Endothelial cell of umbilical vein (primary cell): Measurements from ENCODE around the gene ANKDD1B. TPM values are rescaled to one million over a fixed set of nuclear protein-coding genes. Genes with fewer than 3 reads are reported as not detected.

Source experiments
- BruUV-seq: library from RNA; stranded (reverse); fragments of 400-500 nt; replicated peaks from 2 replicates; lab custom pipeline; 2021; lab: Mats Ljungman, UMichigan
- CTCF ChIA-PET: fragments of 300-600, 350-600 bp; sonication (Branson Sonifier 250); formaldehyde crosslinking; loops from one replicate; lab custom pipeline; 2021; ENCODE audit warnings: antibody characterized with exemption, inconsistent platforms; lab: Charles Lee
- POLR2A ChIA-PET: fragments of 300-600, 350-600 bp; sonication (Branson Sonifier 250); formaldehyde crosslinking; loops from one replicate; lab custom pipeline; 2021; ENCODE audit warnings: antibody characterized with exemption, inconsistent platforms; lab: Charles Lee
- DNase-seq: peaks from one replicate; pipeline ENCODE4 v3.0.0-alpha.2; 2011; ENCODE audit warnings: low read depth, low spot score
- FAIRE-seq: peaks from 2 replicates; lab custom pipeline; 2011; peaks lifted over from hg19 to GRCh38; lab: Jason Lieb, UNC
- H2AFZ ChIP-seq: 2 replicates; pipeline ENCODE4 v1.6.0; 2012; ENCODE audit warnings: low read depth, low read length, control low read depth, inconsistent platforms
- H3K27ac ChIP-seq: 2 replicates; pipeline ENCODE4 v1.5.1; 2011; ENCODE audit warnings: low read depth, mild to moderate bottlenecking, control low read depth, low read length, moderate library complexity; ENCODE audit not compliant: insufficient read depth
- H3K27me3 ChIP-seq, 2 experiments: 2 replicates each; pipeline versions ENCODE4 v1.6.0 to v1.6.1; 2011; ENCODE audit warnings: low read length in 2 of 2, mixed read lengths in 1 of 2; ENCODE audit not compliant: control insufficient read depth in 2 of 2, insufficient read depth in 2 of 2
- H3K36me3 ChIP-seq, 2 experiments: 2 replicates in 1 of 2; 3 replicates in 1 of 2; pipeline ENCODE4 v1.5.1; 2011; ENCODE audit warnings: low read length in 2 of 2, mild to moderate bottlenecking in 1 of 2, moderate library complexity in 1 of 2; ENCODE audit not compliant: control insufficient read depth in 2 of 2, insufficient read depth in 2 of 2; ENCODE audit errors: extremely low read depth in 1 of 2
- H3K4me1 ChIP-seq: 3 replicates; pipeline ENCODE4 v1.5.1; 2011; ENCODE audit warnings: mild to moderate bottlenecking, low read length; ENCODE audit not compliant: control insufficient read depth, insufficient read depth; ENCODE audit errors: extremely low read depth
- H3K4me2 ChIP-seq: 2 replicates; pipeline ENCODE4 v1.6.1; 2011; ENCODE audit warnings: low read length, control low read depth, mixed read lengths; ENCODE audit not compliant: insufficient read depth
- H3K4me3 ChIP-seq, 3 experiments: fragments of 200-600 bp in 1 of 3; sonication (generic), shearing (Covaris generic) in 1 of 3; replicated peaks in 1 of 3; 2 replicates each; pipeline ENCODE4 v1.5.1; 2011 to 2016; ENCODE audit warnings: control low read depth in 3 of 3, low read length in 3 of 3, mild to moderate bottlenecking in 2 of 3, inconsistent platforms in 1 of 3, low read depth in 1 of 3, moderate library complexity in 1 of 3; ENCODE audit not compliant: insufficient read depth in 1 of 3
- H3K79me2 ChIP-seq: 2 replicates; pipeline ENCODE4 v1.6.0; 2012; ENCODE audit warnings: low read length, inconsistent platforms; ENCODE audit not compliant: control insufficient read depth, insufficient read depth
- H3K9ac ChIP-seq: replicated peaks from 2 replicates; pipeline ENCODE3; 2011; ENCODE audit warnings: low read length, control low read depth; ENCODE audit not compliant: insufficient read depth; ENCODE audit errors: extremely low read depth
- H3K9me1 ChIP-seq: replicated peaks from 3 replicates; pipeline ENCODE4 v1.6.0; 2011; ENCODE audit warnings: mild to moderate bottlenecking, low read length; ENCODE audit not compliant: control insufficient read depth, insufficient read depth; ENCODE audit errors: extremely low read depth
- H3K9me3 ChIP-seq: replicated peaks from 2 replicates; pipeline ENCODE4 v1.5.1; 2012; ENCODE audit warnings: low read length, inconsistent platforms; ENCODE audit not compliant: control insufficient read depth, insufficient read depth
- H4K20me1 ChIP-seq: replicated peaks from 2 replicates; pipeline ENCODE3; 2011; ENCODE audit warnings: mild to moderate bottlenecking, low read length; ENCODE audit not compliant: control insufficient read depth, insufficient read depth; ENCODE audit errors: extremely low read depth
- CTCF ChIP-seq, 2 donors: IDR thresholded peaks; 1 replicate in 1 of 2; 2 replicates in 1 of 2; pipeline ENCODE4 v1.5.1; 2011; ENCODE audit warnings: low read length in 2 of 2, mild to moderate bottlenecking in 2 of 2, moderate library complexity in 2 of 2, control low read depth in 1 of 2, inconsistent platforms in 1 of 2, low read depth in 1 of 2; ENCODE audit not compliant: insufficient read depth in 1 of 2; ENCODE audit errors: extremely low read depth in 1 of 2
- EZH2 ChIP-seq: IDR thresholded peaks from 2 replicates; pipeline ENCODE4 v1.6.1; 2012; ENCODE audit warnings: borderline replicate concordance, low read depth, mild to moderate bottlenecking, moderate library complexity, low read length, inconsistent platforms; ENCODE audit not compliant: severe bottlenecking
- FOS ChIP-seq: IDR thresholded peaks from 2 replicates; pipeline ENCODE4 v1.6.1; 2011; ENCODE audit warnings: mild to moderate bottlenecking, low read length, moderate library complexity, borderline replicate concordance; ENCODE audit not compliant: insufficient read depth
- GATA2 ChIP-seq: IDR thresholded peaks from 2 replicates; pipeline ENCODE4 v1.7.0; 2011; ENCODE audit warnings: low read depth, mild to moderate bottlenecking, moderate library complexity, mixed read lengths, low read length; ENCODE audit not compliant: insufficient read length, insufficient read depth
- JUN ChIP-seq: IDR thresholded peaks from 2 replicates; pipeline ENCODE4 v1.6.1; 2011; ENCODE audit warnings: borderline replicate concordance, low read depth; ENCODE audit not compliant: insufficient read length, insufficient read depth
- MAX ChIP-seq: IDR thresholded peaks from 2 replicates; pipeline ENCODE4 v1.6.1; 2011; ENCODE audit not compliant: insufficient read depth, insufficient read length
- MYC ChIP-seq: IDR thresholded peaks from one replicate; pipeline ENCODE4 v1.6.1; 2011; ENCODE audit warnings: mild to moderate bottlenecking, low read depth, low read length
- POLR2A ChIP-seq: IDR thresholded peaks from 2 replicates; pipeline ENCODE4 v1.6.1; 2012; ENCODE audit warnings: low read depth, mild to moderate bottlenecking, control low read depth, low read length
- POLR2AphosphoS5 ChIP-seq: IDR thresholded peaks from 2 replicates; pipeline ENCODE4 v1.6.1; 2012; ENCODE audit warnings: low read depth, mild to moderate bottlenecking, control low read depth, low read length, moderate library complexity; ENCODE audit not compliant: insufficient read depth
- dilution Hi-C: fragments of 300-500 bp; cut with MboI; formaldehyde crosslinking; loops from one replicate; pipeline ENCODE4 v1.15.0; 2019; ENCODE audit warnings: low sequenced_read_pairs; ENCODE audit not compliant: extremely low pct_ligation_motif_present
- intact Hi-C: fragments of 100-400 bp; cut with micrococcal nuclease; formaldehyde crosslinking; loops from one replicate; pipeline ENCODE4 v1.10.0; 2022
- polyA plus RNA-seq, 4 experiments: library from polyadenylated mRNA; depleted of rRNA in 3 of 4; stranded (reverse) in 3 of 4; unstranded in 1 of 4; fragments of >200 nt; gene quantifications; 2 replicates each; pipeline versions ENCODE4 v1.2.1 to v1.2.3, GENCODE V29; 2011 to 2012; ENCODE audit warnings: missing spikeins in 1 of 4
- total RNA-seq: library from RNA; stranded (reverse); gene quantifications from 2 replicates; pipeline ENCODE4 v1.2.3, GENCODE V29; 2021

Gene ANKDD1B
- total and polyA plus RNA-seq, 2 donors (not counting 3 experiments of a cell fraction or from before 2014, with no cell fraction given) = 0.15 to 0.71 TPM

DNA sequence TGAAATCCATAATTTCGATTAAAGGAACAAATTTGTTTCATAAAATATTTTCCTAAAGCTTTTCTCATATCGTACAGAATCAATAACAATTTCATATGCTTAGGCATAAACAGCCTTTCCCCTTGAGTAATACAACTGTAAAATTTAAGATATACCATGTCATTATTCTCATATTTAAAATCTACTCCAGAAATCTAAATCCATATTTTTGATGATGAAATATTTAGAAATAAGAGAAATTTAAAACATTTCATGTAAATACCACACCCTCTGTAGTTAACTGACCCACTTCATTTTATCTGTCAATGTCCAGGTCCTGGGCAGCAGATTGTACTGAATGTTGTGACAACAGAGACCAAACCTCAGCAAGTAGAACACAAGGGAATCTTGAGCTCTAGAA lies 100.8 kb downstream of the ANKDD1B start:
- no peak for FAIRE-seq
- CTCF ChIA-PET = no interaction called here
- H3K79me2 ChIP-seq = peaks cover 19% of the 10 kb centered on the region

More for the DNA sequence above, 100.8 kb downstream of the ANKDD1B start:
- POLR2A ChIA-PET = no interaction called here
- dilution Hi-C loops (no loop called here), intact Hi-C loops (loop anchor here (10.0 kb wide), 2 partner anchors 463 to 657 kb away; partner anchors contain the start of gene GCNT4)
- no peaks in the 10 kb centered on the region for H3K9me3 ChIP-seq
- TF ChIP-seq CTCF (IDR thresholded peaks at IDR 0.05; ENCODE audit: extremely low read depth in 1 of 2, insufficient read depth in 1 of 2, low read depth in 1 of 2, low read length in 2 of 2) (no peak), EZH2 (no peak), FOS (no peak), POLR2AphosphoS5 (no peak), MAX (no peak), GATA2 (no peak), JUN (no peak), POLR2A (no peak), MYC (no peak)
- no peak overlapping the region for H3K4me3 ChIP-seq
- no peak overlapping the region for H2AFZ ChIP-seq
- DNase-seq = no peak
- H3K4me2 ChIP-seq = no peak overlapping the region
- peaks cover 0 to 4% of the 10 kb centered on the region in 2 experiments for H3K36me3 ChIP-seq
- H3K9me1 ChIP-seq = no peaks in the 10 kb centered on the region
- H3K9ac ChIP-seq = no peak overlapping the region
- H3K27ac ChIP-seq = no peak overlapping the region
- no peaks in the 10 kb centered on the region for H3K27me3 ChIP-seq
- no TSS peak for BruUV-seq
- no peaks in the 10 kb centered on the region for H4K20me1 ChIP-seq
- H3K4me1 ChIP-seq = peaks cover 7% of the 10 kb centered on the region
